ENCODE measurements around the gene TSHR.

- no peak for TF ChIP-seq CTCF (IDR thresholded peaks at IDR 0.05)
- no peak for TF ChIP-seq POLR2A (IDR thresholded peaks at IDR 0.05)
- no peak for TF ChIP-seq POLR2AphosphoS5 (IDR thresholded peaks at IDR 0.05)
Measured at GRCh38 chr14:81005540-81006228, 50.3 kb downstream of the TSHR start.
